IMR-90 (cell line): ENCODE measurements around the gene RYR2. TPM values are rescaled to one million over a fixed set of nuclear protein-coding genes. Genes with fewer than 3 reads are reported as not detected.

Source experiments
- ATAC-seq: fragments of 200-7000 bp; cut with Tn5 transposase; 2 replicates; pipeline ENCODE4 v1.9.1; 2020; ENCODE audit warnings: low read depth, mild to moderate bottlenecking, moderate library complexity
- BruUV-seq: library from RNA; stranded (reverse); fragments of 400-500 nt; replicated peaks from 2 replicates; lab custom pipeline; 2021; lab: Mats Ljungman, UMichigan
- CTCF ChIA-PET: fragments of 300-600 bp; formaldehyde crosslinking; extraction: SDS; loops from one replicate; lab custom pipeline; 2021; ENCODE audit warnings: antibody characterized with exemption; lab: Yijun Ruan, JAX
- POLR2A ChIA-PET: fragments of 300-600 bp; sonication (Branson Sonifier 250); formaldehyde crosslinking; loops from one replicate; lab custom pipeline; 2022; ENCODE audit warnings: antibody characterized with exemption; ENCODE audit not compliant: unreplicated experiment; lab: Charles Lee
- DNase-seq: peaks from one replicate; pipeline ENCODE4 v3.0.0; 2013
- H2AFZ ChIP-seq: replicated peaks from 2 replicates; pipeline ENCODE3; 2013; ENCODE audit warnings: low read length, mild to moderate bottlenecking; ENCODE audit not compliant: poor library complexity
- H2AK5ac ChIP-seq: 2 replicates; pipeline ENCODE4 v1.6.1; 2013; ENCODE audit warnings: low read depth, low read length, inconsistent platforms
- H2AK9ac ChIP-seq: replicated peaks from 2 replicates; pipeline ENCODE3; 2013; ENCODE audit warnings: mild to moderate bottlenecking, low read depth, low read length, moderate library complexity; ENCODE audit not compliant: poor library complexity
- H2BK120ac ChIP-seq: 2 replicates; pipeline ENCODE4 v1.6.1; 2013; ENCODE audit warnings: low read depth, low read length, inconsistent platforms
- H2BK15ac ChIP-seq: 3 replicates; pipeline ENCODE4 v1.6.1; 2013; ENCODE audit warnings: low read depth, low read length, inconsistent platforms
- H2BK20ac ChIP-seq: 2 replicates; pipeline ENCODE4 v1.6.1; 2013; ENCODE audit warnings: low read depth, mild to moderate bottlenecking, inconsistent platforms, low read length, moderate library complexity
- H2BK5ac ChIP-seq: 2 replicates; pipeline ENCODE4 v1.6.1; 2013; ENCODE audit warnings: mild to moderate bottlenecking, low read depth, low read length, inconsistent platforms; ENCODE audit not compliant: poor library complexity, severe bottlenecking
- H3K14ac ChIP-seq: replicated peaks from 2 replicates; pipeline ENCODE4 v1.6.1; 2013; ENCODE audit warnings: low read depth, low read length, inconsistent platforms
- H3K18ac ChIP-seq: 2 replicates; pipeline ENCODE4 v1.6.1; 2013; ENCODE audit warnings: low read depth, low read length, control low read depth
- H3K23ac ChIP-seq: 2 replicates; pipeline ENCODE4 v1.6.1; 2013; ENCODE audit warnings: low read depth, low read length, inconsistent platforms
- H3K27ac ChIP-seq: 2 replicates; pipeline ENCODE4 v1.5.1; 2013; ENCODE audit warnings: mild to moderate bottlenecking, control low read depth, low read length; ENCODE audit not compliant: insufficient read depth
- H3K27me3 ChIP-seq: 2 replicates; pipeline ENCODE4 v1.6.1; 2013; ENCODE audit warnings: low read length; ENCODE audit not compliant: control insufficient read depth, insufficient read depth
- H3K36me3 ChIP-seq: 2 replicates; pipeline ENCODE4 v1.6.1; 2013; ENCODE audit warnings: low read length, mixed read lengths; ENCODE audit not compliant: control insufficient read depth, insufficient read depth
- H3K4ac ChIP-seq: 2 replicates; pipeline ENCODE4 v1.6.1; 2013; ENCODE audit warnings: low read depth, low read length, inconsistent platforms
- H3K4me1 ChIP-seq: 2 replicates; pipeline ENCODE4 v1.6.1; 2013; ENCODE audit warnings: low read length, mixed read lengths; ENCODE audit not compliant: control insufficient read depth, insufficient read depth
- H3K4me2 ChIP-seq: 2 replicates; pipeline ENCODE4 v1.6.1; 2013; ENCODE audit warnings: low read depth, mild to moderate bottlenecking, control low read depth, low read length, moderate library complexity
- H3K4me3 ChIP-seq: 2 replicates; pipeline ENCODE4 v1.5.1; 2013; ENCODE audit warnings: low read depth, mild to moderate bottlenecking, control low read depth, low read length, moderate library complexity; ENCODE audit not compliant: insufficient read depth
- H3K56ac ChIP-seq: 2 replicates; pipeline ENCODE4 v1.6.1; 2013; ENCODE audit warnings: low read length, inconsistent platforms; ENCODE audit not compliant: insufficient read depth; ENCODE audit errors: extremely low read depth
- H3K79me1 ChIP-seq, 2 experiments: 2 replicates each; pipeline ENCODE4 v1.6.1; 2013; ENCODE audit warnings: low read length in 2 of 2, inconsistent platforms in 1 of 2, low read depth in 1 of 2
- H3K9ac ChIP-seq: 2 replicates; pipeline ENCODE4 v1.6.1; 2013; ENCODE audit warnings: low read depth, low read length, control low read depth
- H3K9me1 ChIP-seq: 2 replicates; pipeline ENCODE4 v1.6.1; 2013; ENCODE audit warnings: low read length, inconsistent platforms; ENCODE audit not compliant: insufficient read depth
- H3K9me3 ChIP-seq: 2 replicates; pipeline ENCODE4 v1.6.1; 2013; ENCODE audit warnings: low read length; ENCODE audit not compliant: control insufficient read depth, insufficient read depth
- H4K20me1 ChIP-seq: 2 replicates; pipeline ENCODE4 v1.6.1; 2013; ENCODE audit warnings: low read length, inconsistent platforms; ENCODE audit not compliant: insufficient read depth
- H4K5ac ChIP-seq: 2 replicates; pipeline ENCODE4 v1.6.1; 2013; ENCODE audit warnings: mild to moderate bottlenecking, low read depth, low read length, control low read depth
- H4K8ac ChIP-seq, 2 experiments: 2 replicates each; pipeline ENCODE4 v1.6.1; 2013; ENCODE audit warnings: low read depth in 2 of 2, low read length in 2 of 2, control low read depth in 1 of 2, inconsistent platforms in 1 of 2
- H4K91ac ChIP-seq: 2 replicates; pipeline ENCODE4 v1.6.1; 2013; ENCODE audit warnings: low read depth, low read length, inconsistent platforms; ENCODE audit not compliant: insufficient read depth
- CTCF ChIP-seq: conservative IDR thresholded peaks from 2 replicates; pipeline ENCODE4 v1.5.1; 2012; ENCODE audit warnings: mild to moderate bottlenecking, low read depth, low read length, improper control_type of control experiment
- MAZ ChIP-seq: IDR thresholded peaks from 2 replicates; pipeline ENCODE4 v1.6.1; 2012; ENCODE audit warnings: low read depth, mild to moderate bottlenecking, low read length, improper control_type of control experiment, moderate library complexity, borderline replicate concordance
- MXI1 ChIP-seq: IDR thresholded peaks from 2 replicates; pipeline ENCODE4 v1.6.1; 2012; ENCODE audit warnings: low read depth, mild to moderate bottlenecking, low read length, moderate library complexity, borderline replicate concordance
- WGBS, 2 experiments: methylation state at CpG; one replicate each; pipeline versions ENCODE4 v1.1.5 to v1.1.7; 2013; ENCODE audit warnings: missing lambda C conversion rate in 2 of 2; ENCODE audit not compliant: insufficient read length in 1 of 2; ENCODE audit errors: extremely low coverage in 2 of 2; 5-methylcytosine and 5-hydroxymethylcytosine counted together
- dilution Hi-C: fragments of 300-500 bp; cut with HindIII; formaldehyde crosslinking; loops from one replicate; pipeline ENCODE4 v1.14.3; 2018; ENCODE audit warnings: low sequenced_read_pairs; ENCODE audit not compliant: unreplicated experiment
- in situ Hi-C: fragments of 300-500 bp; cut with MboI; formaldehyde crosslinking; loops from 3 replicates; pipeline ENCODE4 v1.14.3; 2019; ENCODE audit warnings: low sequenced_read_pairs, inconsistent platforms, mixed read lengths
- intact Hi-C: fragments of 100-400 bp; cut with micrococcal nuclease; formaldehyde crosslinking; loops from 2 replicates; pipeline ENCODE4 v1.10.0; 2022
- polyA plus RNA-seq, 3 experiments: library from polyadenylated mRNA; depleted of rRNA; stranded (reverse); fragments of >200 nt; gene quantifications; 2 replicates each; pipeline ENCODE4 v1.2.3, GENCODE V29; 2012; ENCODE audit warnings: low replicate concordance in 1 of 3
- total RNA-seq: library from RNA; depleted of rRNA; stranded (reverse); fragments of >200 nt; gene quantifications from 2 replicates; pipeline ENCODE4 v1.2.3, GENCODE V29; 2012

RYR2 gene
- total and polyA plus RNA-seq, 2 of the 4 experiments (the other 2 are of a cell fraction): not detected

GRCh38 chr1:237556911-237557310 is 514.9 kb downstream of the RYR2 start:
- no peaks in the 10 kb centered on the region for H4K20me1 ChIP-seq
- no peaks in the 10 kb centered on the region for H3K9me3 ChIP-seq
- H3K79me1 ChIP-seq: no peaks in the 10 kb centered on the region
- H3K4me1 ChIP-seq: no peaks in the 10 kb centered on the region
- TF ChIP-seq MAZ (no peak), MXI1 (no peak), CTCF (no peak)
- no TSS peak for BruUV-seq
- ChIA-PET CTCF (no interaction called here), POLR2A (no interaction called here)
- no CpG with 5 or more reads among the region's 3 CpGs for WGBS, 2 experiments
- H3K56ac ChIP-seq: no peak overlapping the region
- ATAC-seq (no peak), DNase-seq (no peak)
- no peak overlapping the region for H4K91ac ChIP-seq
- H2BK5ac ChIP-seq: no peak overlapping the region
- H3K27ac ChIP-seq: no peak overlapping the region
- no peak overlapping the region for H2BK120ac ChIP-seq
- dilution Hi-C loops (no loop called here), intact Hi-C loops (no loop called here), in situ Hi-C loops (loop anchor here (25.0 kb wide), 1 partner anchor 945 kb away; the partner anchor contains the start of gene HEATR1)
- H3K9ac ChIP-seq: no peak overlapping the region
- H3K4me3 ChIP-seq: no peak overlapping the region
- no peak overlapping the region for H3K23ac ChIP-seq
- no peak overlapping the region for H3K14ac ChIP-seq
- H2AK9ac ChIP-seq: no peak overlapping the region
- H3K27me3 ChIP-seq: no peaks in the 10 kb centered on the region
- no peak overlapping the region for H2AK5ac ChIP-seq
- H2AFZ ChIP-seq: no peak overlapping the region
- no peak overlapping the region for H3K18ac ChIP-seq
- H3K36me3 ChIP-seq: no peaks in the 10 kb centered on the region
- no peak overlapping the region for H2BK15ac ChIP-seq
- H2BK20ac ChIP-seq: no peak overlapping the region
- H3K4ac ChIP-seq: no peak overlapping the region
- H4K8ac ChIP-seq: no peak overlapping the region
- H3K4me2 ChIP-seq: no peak overlapping the region
- no peak overlapping the region for H4K5ac ChIP-seq
- H3K9me1 ChIP-seq: no peaks in the 10 kb centered on the region
